Activated CD4-positive, alpha-beta T cell treated with anti-CD3 and anti-CD28 coated beads for 36 hours (primary cell): ENCODE measurements around the gene IDH3G. TPM values are rescaled to one million over a fixed set of nuclear protein-coding genes. Genes with fewer than 3 reads are reported as not detected.

Source experiments
- ATAC-seq: fragments of 200-7000 bp; cut with Tn5 transposase; one replicate; pipeline ENCODE4 v1.10.0; 2021; ENCODE audit warnings: mild to moderate bottlenecking, moderate library complexity
- CTCF ChIA-PET: fragments of 350-600 bp; sonication (Branson Sonifier 250); formaldehyde crosslinking; loops from one replicate; lab custom pipeline; 2021; ENCODE audit warnings: antibody characterized with exemption; lab: Charles Lee
- POLR2A ChIA-PET: fragments of 350-600 bp; sonication (Branson Sonifier 250); formaldehyde crosslinking; loops from one replicate; lab custom pipeline; 2021; ENCODE audit warnings: antibody characterized with exemption, inconsistent platforms; lab: Charles Lee
- DNase-seq: peaks from one replicate; pipeline ENCODE4 v3.0.0-alpha.2; 2020
- H3K27ac Mint-ChIP-seq: one replicate; pipeline ENCODE4 v1.8.0; 2021; ENCODE audit warnings: mixed read lengths
- H3K27me3 Mint-ChIP-seq: one replicate; pipeline ENCODE4 v1.8.0; 2021; ENCODE audit warnings: mixed read lengths
- H3K36me3 Mint-ChIP-seq: one replicate; pipeline ENCODE4 v1.8.0; 2021; ENCODE audit warnings: low read depth, mixed read lengths
- H3K4me1 Mint-ChIP-seq: one replicate; pipeline ENCODE4 v1.8.0; 2021; ENCODE audit warnings: mixed read lengths
- H3K4me3 Mint-ChIP-seq: one replicate; pipeline ENCODE4 v1.8.0; 2021; ENCODE audit warnings: mild to moderate bottlenecking, moderate library complexity, mixed read lengths
- H3K9me3 Mint-ChIP-seq: one replicate; pipeline ENCODE4 v1.8.0; 2021; ENCODE audit warnings: low read depth, mixed read lengths
- intact Hi-C, 2 experiments: fragments of 100-400 bp; cut with DNase I in 1 of 2; cut with micrococcal nuclease in 1 of 2; formaldehyde crosslinking; loops; one replicate each; pipeline versions ENCODE4 v1.14.2 to v1.15.1; 2022 to 2024; cut with DNase I, micrococcal nuclease
- total RNA-seq, 2 experiments: library from RNA; stranded (reverse); gene quantifications; one replicate each; pipeline ENCODE4 v1.2.3, GENCODE V29; 2021

The IDH3G gene
- total RNA-seq, 2 experiments from 2014 or later: 48.8 to 62.4 TPM

DNA sequence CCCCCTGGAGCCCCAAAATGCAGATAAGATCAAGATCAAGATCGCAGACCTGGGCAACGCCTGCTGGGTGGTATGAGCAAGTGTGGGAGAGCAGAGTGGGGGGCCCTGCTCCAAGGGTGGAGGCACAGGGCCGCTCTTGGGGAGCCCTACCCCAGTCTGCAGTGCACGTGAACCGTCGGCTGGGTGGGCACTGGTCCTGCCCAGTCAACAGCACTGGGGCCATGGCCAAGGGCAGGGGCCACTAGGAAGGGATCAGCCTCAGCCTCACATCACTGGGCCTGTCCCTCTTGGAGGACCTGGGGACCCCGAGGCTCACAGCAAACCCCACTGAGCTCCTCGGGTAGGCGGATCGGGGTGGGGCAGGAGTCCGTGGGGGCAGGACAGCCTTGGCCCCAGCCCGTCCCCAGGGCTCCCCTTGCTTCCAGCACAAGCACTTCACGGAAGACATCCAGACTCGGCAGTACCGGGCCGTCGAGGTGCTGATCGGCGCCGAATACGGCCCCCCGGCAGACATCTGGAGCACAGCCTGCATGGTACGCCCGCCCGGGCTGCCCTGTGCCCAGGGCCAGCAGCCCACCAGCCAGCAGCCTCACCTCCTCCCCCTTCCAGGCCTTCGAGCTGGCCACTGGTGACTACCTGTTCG, 9.7 kb downstream of the IDH3G start:
- H3K9me3 Mint-ChIP-seq: no peaks in the 10 kb centered on the region
- no peak overlapping the region for H3K27ac Mint-ChIP-seq

DNA sequence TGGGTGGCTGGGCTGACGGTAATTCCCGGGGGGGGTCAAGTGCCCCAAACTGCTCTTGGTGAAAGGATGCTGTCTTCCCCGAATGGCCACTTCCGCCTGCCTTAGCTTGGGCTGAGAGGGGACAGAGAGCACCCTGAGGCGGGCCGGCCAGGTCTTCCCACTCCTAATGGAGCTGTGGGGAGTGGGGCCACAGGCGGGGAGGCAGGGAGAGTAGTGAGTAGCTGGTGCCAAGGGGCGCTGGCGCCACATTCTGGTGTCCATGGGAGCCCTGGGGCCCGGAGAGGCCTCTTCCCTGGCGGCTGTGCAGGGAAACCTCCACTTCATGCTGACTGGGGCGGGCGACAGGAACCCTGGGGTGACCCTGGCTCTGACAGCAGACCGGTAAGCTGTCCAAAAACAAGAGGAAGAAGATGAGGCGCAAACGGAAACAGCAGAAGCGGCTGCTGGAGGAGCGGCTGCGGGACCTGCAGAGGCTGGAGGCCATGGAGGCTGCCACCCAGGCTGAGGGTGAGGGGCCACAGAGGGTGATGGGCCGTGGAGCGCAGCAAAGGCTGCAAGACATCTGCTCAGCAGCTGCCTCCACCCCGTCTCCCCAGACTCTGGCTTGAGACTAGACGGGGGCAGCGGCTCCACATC, 10.7 kb downstream of the IDH3G start:
- DNase-seq (no peak), ATAC-seq (no peak)
- ChIA-PET POLR2A (no interaction called here), CTCF (no interaction called here)
- intact Hi-C loops: no loop called here
- H3K4me3 Mint-ChIP-seq: no peak overlapping the region
- H3K27ac Mint-ChIP-seq: no peak overlapping the region
- H3K36me3 Mint-ChIP-seq: peaks cover 4% of the 10 kb centered on the region
- peaks cover 3% of the 10 kb centered on the region for H3K27me3 Mint-ChIP-seq
- H3K9me3 Mint-ChIP-seq: no peaks in the 10 kb centered on the region
- peaks cover 6% of the 10 kb centered on the region for H3K4me1 Mint-ChIP-seq

More for the DNA sequence above, 9.7 kb downstream of the IDH3G start:
- Mint-ChIP-seq H3K27me3 (peaks cover 3% of the 10 kb centered on the region), H3K36me3 (peaks cover 4% of the 10 kb centered on the region), H3K4me3 (no peak overlapping the region), H3K4me1 (peaks cover 6% of the 10 kb centered on the region)
- intact Hi-C loops: no loop called here
- ATAC-seq: no peak
- no peak for DNase-seq
- ChIA-PET CTCF (no interaction called here), POLR2A (no interaction called here)

DNA sequence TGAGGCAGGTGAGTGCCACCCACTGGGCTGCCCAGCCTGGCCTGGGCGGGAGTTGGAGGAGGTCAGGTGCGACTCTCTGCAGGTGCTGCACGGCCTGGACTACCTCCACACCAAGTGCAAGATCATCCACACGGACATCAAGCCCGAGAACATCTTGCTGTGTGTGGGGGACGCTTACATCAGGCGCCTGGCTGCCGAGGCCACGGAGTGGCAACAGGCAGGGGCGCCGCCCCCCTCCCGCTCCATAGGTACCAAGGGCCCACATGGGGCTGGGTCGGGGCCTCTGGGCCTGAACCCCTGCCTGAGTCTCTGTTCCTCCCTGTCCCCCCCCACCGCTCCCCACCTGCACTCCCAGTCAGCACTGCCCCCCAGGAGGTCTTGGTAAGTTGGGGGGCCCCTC, 11.3 kb downstream of the IDH3G start:
- POLR2A ChIA-PET: interaction anchor here (0.6 kb wide), 1 partner anchor 18 kb away, joined by 3 read pairs; no protein-coding TSS in a partner anchor
- peaks cover 3% of the 10 kb centered on the region for H3K27me3 Mint-ChIP-seq
- no peak overlapping the region for H3K27ac Mint-ChIP-seq
- CTCF ChIA-PET: interaction anchor here (0.6 kb wide), 1 partner anchor 144 kb away, joined by 3 read pairs; no protein-coding TSS in a partner anchor
- intact Hi-C loops: no loop called here
- no peaks in the 10 kb centered on the region for H3K9me3 Mint-ChIP-seq
- H3K4me3 Mint-ChIP-seq: no peak overlapping the region
- peaks cover 6% of the 10 kb centered on the region for H3K4me1 Mint-ChIP-seq
- H3K36me3 Mint-ChIP-seq: peaks cover 4% of the 10 kb centered on the region
- ATAC-seq: no peak
- DNase-seq: no peak

GRCh38 chrX:153782313-153782712, 11.9 kb downstream of the IDH3G start:
- H3K9me3 Mint-ChIP-seq: no peaks in the 10 kb centered on the region
- POLR2A ChIA-PET: interaction anchor here (0.6 kb wide), 1 partner anchor 18 kb away, joined by 3 read pairs; no protein-coding TSS in a partner anchor
- H3K4me1 Mint-ChIP-seq: peaks cover 6% of the 10 kb centered on the region
- CTCF ChIA-PET: interaction anchor here (0.6 kb wide), 1 partner anchor 144 kb away, joined by 3 read pairs; no protein-coding TSS in a partner anchor
- H3K27ac Mint-ChIP-seq: no peak overlapping the region
- peaks cover 3% of the 10 kb centered on the region for H3K27me3 Mint-ChIP-seq
- intact Hi-C loops: no loop called here
- peak; percentile 17 for DNase-seq
- ATAC-seq: no peak
- H3K36me3 Mint-ChIP-seq: peaks cover 2% of the 10 kb centered on the region
- no peak overlapping the region for H3K4me3 Mint-ChIP-seq

DNA sequence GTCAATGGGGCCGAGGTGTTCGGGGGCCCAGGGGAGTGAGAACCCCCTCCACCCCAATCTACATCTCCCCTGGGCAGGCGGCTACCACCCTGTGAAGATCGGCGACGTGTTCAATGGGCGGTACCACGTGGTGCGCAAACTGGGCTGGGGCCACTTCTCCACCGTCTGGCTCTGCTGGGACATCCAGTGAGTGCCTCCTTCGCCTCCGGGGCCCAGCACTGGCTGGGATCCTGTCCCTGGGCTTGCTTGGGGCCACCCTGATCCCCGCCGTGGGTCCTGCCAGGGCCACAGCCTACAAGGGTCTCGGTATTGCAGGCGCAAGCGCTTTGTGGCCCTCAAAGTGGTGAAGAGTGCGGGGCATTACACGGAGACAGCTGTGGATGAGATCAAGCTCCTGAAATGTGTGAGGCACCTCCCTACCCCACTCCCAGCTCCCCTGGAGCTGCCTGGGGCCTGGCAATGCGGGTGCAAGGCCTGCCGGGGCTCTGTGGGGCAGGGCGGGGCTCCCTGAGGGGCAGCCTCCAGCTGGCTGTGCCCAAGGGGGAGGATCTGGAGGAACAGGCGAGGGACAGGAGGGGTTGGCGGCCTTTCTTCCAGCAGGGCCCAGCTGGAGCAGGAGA, 12.6 kb downstream of the IDH3G start:
- Mint-ChIP-seq H3K27ac (no peak overlapping the region), H3K4me1 (peaks cover 6% of the 10 kb centered on the region), H3K9me3 (no peaks in the 10 kb centered on the region), H3K4me3 (no peak overlapping the region), H3K27me3 (peaks cover 3% of the 10 kb centered on the region), H3K36me3 (peaks cover 2% of the 10 kb centered on the region)
- DNase-seq: no peak
- ATAC-seq: no peak
- ChIA-PET CTCF (interaction anchor here (1.2 kb wide), 1 partner anchor 67 kb away, joined by 3 read pairs; no protein-coding TSS in a partner anchor), POLR2A (no interaction called here)
- intact Hi-C loops: no loop called here

GRCh38 chrX:153780678-153781427, 13.3 kb downstream of the IDH3G start, which contains the start of gene SRPK3:
Gene SRPK3, plus strand, starts transcription at chrX:153781041. Its CDS starts 46 bp downstream, at chrX:153781087.
- no peaks in the 10 kb centered on the region for H3K36me3 Mint-ChIP-seq
- H3K27ac Mint-ChIP-seq: no peak within 1 kb of the TSS
- intact Hi-C loops: no loop called here
- ChIA-PET CTCF (interaction anchor here (0.7 to 1.2 kb wide), 3 partner anchors 67 to 144 kb away, joined by 3 read pairs; no protein-coding TSS in a partner anchor), POLR2A (no interaction called here)
- no peak within 1 kb of the TSS for H3K4me3 Mint-ChIP-seq
- peaks cover 6% of the 10 kb centered on the region for H3K4me1 Mint-ChIP-seq
- DNase-seq (no peak), ATAC-seq (no peak)
- peaks cover 3% of the 10 kb centered on the region for H3K27me3 Mint-ChIP-seq
- no peaks in the 10 kb centered on the region for H3K9me3 Mint-ChIP-seq

- intact Hi-C loops: no loop called here
- Mint-ChIP-seq H3K36me3 (no peaks in the 10 kb centered on the region), H3K4me3 (no peak overlapping the region), H3K4me1 (peaks cover 6% of the 10 kb centered on the region), H3K27me3 (peaks cover 3% of the 10 kb centered on the region), H3K27ac (no peak overlapping the region), H3K9me3 (no peaks in the 10 kb centered on the region)
- DNase-seq (no peak), ATAC-seq (peak; percentile 29)
- POLR2A ChIA-PET: no interaction called here
- CTCF ChIA-PET: interaction anchor here (1.1 kb wide), 1 partner anchor 144 kb away, joined by 3 read pairs; no protein-coding TSS in a partner anchor
Observed at GRCh38 chrX:153779891-153780677, 14.1 kb downstream of the IDH3G start.

GRCh38 chrX:153778684-153779101, 15.5 kb downstream of the IDH3G start:
- intact Hi-C loops: no loop called here
- no peak overlapping the region for H3K27ac Mint-ChIP-seq
- ATAC-seq (no peak), DNase-seq (no peak)
- H3K9me3 Mint-ChIP-seq: no peaks in the 10 kb centered on the region
- CTCF ChIA-PET: interaction anchor here (1.6 kb wide), 1 partner anchor 14 kb away, joined by 5 read pairs; no protein-coding TSS in a partner anchor
- no peak overlapping the region for H3K4me3 Mint-ChIP-seq
- H3K4me1 Mint-ChIP-seq: peaks cover 6% of the 10 kb centered on the region
- no peaks in the 10 kb centered on the region for H3K36me3 Mint-ChIP-seq
- POLR2A ChIA-PET: no interaction called here
- peaks cover 3% of the 10 kb centered on the region for H3K27me3 Mint-ChIP-seq

DNA sequence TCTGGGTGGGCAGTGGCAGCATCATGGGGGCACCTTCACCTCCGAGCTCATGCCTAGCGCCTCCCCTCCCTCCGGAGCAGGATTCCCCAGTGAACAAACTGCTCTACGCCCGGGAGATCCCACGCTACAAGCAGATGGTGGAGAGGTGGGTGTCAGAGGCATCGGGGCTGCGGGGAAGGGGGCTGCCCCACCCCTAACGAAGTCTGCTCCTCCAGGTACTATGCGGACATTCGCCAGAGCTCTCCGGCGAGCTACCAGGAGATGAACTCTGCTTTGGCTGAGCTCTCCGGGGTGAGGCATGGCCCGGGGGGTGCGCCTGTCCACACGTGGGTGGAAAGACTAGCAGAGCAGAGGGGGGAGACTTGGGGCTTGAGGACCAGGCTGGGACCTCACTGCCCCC, 16.0 kb downstream of the IDH3G start:
- no peak overlapping the region for H3K27ac Mint-ChIP-seq
- ChIA-PET CTCF (interaction anchor here (1.6 kb wide), 1 partner anchor 14 kb away, joined by 5 read pairs; no protein-coding TSS in a partner anchor), POLR2A (no interaction called here)
- no peaks in the 10 kb centered on the region for H3K36me3 Mint-ChIP-seq
- DNase-seq: no peak
- no peak overlapping the region for H3K4me3 Mint-ChIP-seq
- intact Hi-C loops: no loop called here
- peaks cover 3% of the 10 kb centered on the region for H3K27me3 Mint-ChIP-seq
- ATAC-seq: no peak
- peaks cover 6% of the 10 kb centered on the region for H3K4me1 Mint-ChIP-seq
- no peaks in the 10 kb centered on the region for H3K9me3 Mint-ChIP-seq

- Mint-ChIP-seq H3K36me3 (no peaks in the 10 kb centered on the region), H3K27ac (no peak overlapping the region), H3K27me3 (peaks cover 3% of the 10 kb centered on the region), H3K4me3 (no peak overlapping the region), H3K4me1 (peaks cover 6% of the 10 kb centered on the region), H3K9me3 (no peaks in the 10 kb centered on the region)
- ATAC-seq (no peak), DNase-seq (peak; percentile 0)
- ChIA-PET CTCF (interaction anchor here (0.9 to 1.6 kb wide), 2 partner anchors 15 to 33 kb away, joined by 3 to 5 read pairs; no protein-coding TSS in a partner anchor), POLR2A (no interaction called here)
- intact Hi-C loops: no loop called here
Observed at GRCh38 chrX:153777261-153778090, 16.7 kb downstream of the IDH3G start.
